OCI-LY3 (cell line): ENCODE data around the gene DYNC2I2.

Experiments
- EZH2phosphoT487 ChIP-seq: fragments of 200-600 bp; shearing (Covaris generic); IDR thresholded peaks from 2 replicates; pipeline ENCODE4 v1.6.1; 2018; ENCODE audit warnings: antibody characterized with exemption, mixed run types, low read depth
- TF ChIP-seq, protein P1 (sequence below): fragments of 200-600, 300-600 bp; sonication (generic); IDR thresholded peaks from 2 replicates; pipeline ENCODE4 v1.5.1; 2014; ENCODE audit warnings: antibody characterized with exemption, low read length, low read depth

DNA sequence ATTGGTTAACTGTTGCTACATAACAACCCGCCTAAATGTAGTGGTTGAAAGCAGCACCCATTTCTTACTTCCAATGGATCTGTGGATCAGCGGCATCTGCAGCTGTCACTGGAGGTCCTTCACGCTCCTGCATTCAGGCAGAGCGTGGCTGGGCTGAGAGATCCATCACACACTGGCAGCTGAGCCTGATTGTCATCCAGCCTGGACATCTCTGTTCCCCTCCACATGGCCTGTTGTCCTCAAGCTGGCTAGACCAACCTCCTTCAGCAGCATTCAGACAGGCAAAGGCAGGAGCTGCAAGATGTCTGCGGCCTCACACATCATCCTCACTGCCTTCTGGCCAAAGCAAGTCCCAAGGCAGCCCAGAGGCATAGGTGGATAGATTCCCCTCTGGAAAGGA is 36.9 kb downstream of the DYNC2I2 start:
- TF ChIP-seq, protein P1, sequence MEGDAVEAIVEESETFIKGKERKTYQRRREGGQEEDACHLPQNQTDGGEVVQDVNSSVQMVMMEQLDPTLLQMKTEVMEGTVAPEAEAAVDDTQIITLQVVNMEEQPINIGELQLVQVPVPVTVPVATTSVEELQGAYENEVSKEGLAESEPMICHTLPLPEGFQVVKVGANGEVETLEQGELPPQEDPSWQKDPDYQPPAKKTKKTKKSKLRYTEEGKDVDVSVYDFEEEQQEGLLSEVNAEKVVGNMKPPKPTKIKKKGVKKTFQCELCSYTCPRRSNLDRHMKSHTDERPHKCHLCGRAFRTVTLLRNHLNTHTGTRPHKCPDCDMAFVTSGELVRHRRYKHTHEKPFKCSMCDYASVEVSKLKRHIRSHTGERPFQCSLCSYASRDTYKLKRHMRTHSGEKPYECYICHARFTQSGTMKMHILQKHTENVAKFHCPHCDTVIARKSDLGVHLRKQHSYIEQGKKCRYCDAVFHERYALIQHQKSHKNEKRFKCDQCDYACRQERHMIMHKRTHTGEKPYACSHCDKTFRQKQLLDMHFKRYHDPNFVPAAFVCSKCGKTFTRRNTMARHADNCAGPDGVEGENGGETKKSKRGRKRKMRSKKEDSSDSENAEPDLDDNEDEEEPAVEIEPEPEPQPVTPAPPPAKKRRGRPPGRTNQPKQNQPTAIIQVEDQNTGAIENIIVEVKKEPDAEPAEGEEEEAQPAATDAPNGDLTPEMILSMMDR: no peak
- TF ChIP-seq EZH2phosphoT487: no peak
